Stimulated activated CD8-positive, alpha-beta memory T cell treated with anti-CD3 and anti-CD28 coated beads, Interleukin-12 subunit alpha, Interleukin-12 subunit beta, amount 100 ng/mL, for 24 hours (primary cell): ENCODE measurements around the gene CD40LG.

Experiments
- DNase-seq: peaks from one replicate; pipeline ENCODE4 v3.0.0-alpha.2; 2020; ENCODE audit errors: extremely low read depth

CD40LG gene

DNA sequence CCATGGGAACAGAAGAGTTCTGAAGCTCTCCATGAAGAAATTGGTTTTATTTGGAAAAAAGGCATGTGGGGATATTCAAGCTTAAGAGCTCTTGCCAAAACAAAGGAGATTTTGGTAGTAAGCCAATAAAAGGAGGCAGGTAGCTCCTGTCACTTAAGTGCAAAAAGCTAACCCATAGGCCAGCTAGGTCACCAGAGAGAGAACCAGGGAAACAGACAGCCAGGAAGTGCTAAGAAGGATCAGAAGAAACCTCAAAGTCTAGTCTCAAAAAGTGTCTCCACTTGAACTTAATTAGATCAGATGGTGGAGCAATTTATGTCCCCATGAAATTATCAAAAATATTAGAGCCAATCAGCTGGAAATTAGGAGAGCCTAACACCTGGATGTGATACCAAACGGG, 49.2 kb downstream of the CD40LG start:
- no peak for DNase-seq

- no peak for DNase-seq
Observed at GRCh38 chrX:136708348-136708747, 60.4 kb downstream of the CD40LG start.
